ENCODE measurements around the gene AFF3. TPM values are rescaled to one million over a fixed set of nuclear protein-coding genes. Genes with fewer than 3 reads are reported as not detected.

The AFF3 gene
- total and polyA plus RNA-seq, 2 of the 13 experiments (the other 11 are each of a cell fraction or from before 2014, with no cell fraction given), result not detected

GRCh38 chr2:99644419-99644787 is 498.0 kb downstream of the AFF3 start (continued):
- TF ChIP-seq POLR2A (IDR thresholded peaks at IDR 0.05; ENCODE audit: insufficient read depth in 1 of 2, low read depth in 2 of 2, low read length in 2 of 2) (no peak), ZNF777 (CRISPR knock-in tag; IDR thresholded peaks at IDR 0.05) (no peak), ZMAT3 (CRISPR knock-in tag; conservative IDR thresholded peaks at IDR 0.05) (no peak), ZNF556 (CRISPR knock-in tag; IDR thresholded peaks at IDR 0.05; ENCODE audit: borderline replicate concordance) (no peak)

GRCh38 chr2:99643787-99644418 is 498.5 kb downstream of the AFF3 start:
- no peak for ATAC-seq
- Histone ChIP-seq H3K27ac (ENCODE audit: extremely low read length, insufficient read depth, low read length) (no peak overlapping the region), H3K4me1 (ENCODE audit: insufficient read depth, low read length) (no peaks in the 10 kb centered on the region), H3K27me3 (ENCODE audit: control insufficient read depth in 1 of 2, insufficient read depth in 2 of 2, low read length in 2 of 2) (no peaks in the 10 kb centered on the region), H3K4me3 (replicated peaks in 1 of 3; ENCODE audit: insufficient read depth in 1 of 3, low read depth in 2 of 3, low read length in 3 of 3) (no peak overlapping the region), H3K79me2 (ENCODE audit: insufficient read depth, low read length) (no peaks in the 10 kb centered on the region), H3K9me3 (ENCODE audit: low read length) (no peaks in the 10 kb centered on the region), H3K9ac (ENCODE audit: insufficient read depth, low read depth, low read length) (no peak overlapping the region), H4K20me1 (ENCODE audit: insufficient read depth, low read length) (no peaks in the 10 kb centered on the region), H2AFZ (ENCODE audit: low read length) (no peak overlapping the region), H3K36me3 (replicated peaks in 1 of 2; ENCODE audit: control insufficient read depth in 1 of 2, insufficient read depth in 2 of 2, low read length in 2 of 2) (no peaks in the 10 kb centered on the region), H3K4me2 (ENCODE audit: low read depth, low read length) (no peak overlapping the region)
- BruUV-seq (replicated peaks), result no TSS peak
- no peak for TF ChIP-seq NFE2L2 (IDR thresholded peaks at IDR 0.05; ENCODE audit: low read length)
- TF ChIP-seq ISL2 (CRISPR knock-in tag; IDR thresholded peaks at IDR 0.05), result no peak
- TF ChIP-seq ZNF510 (CRISPR knock-in tag; IDR thresholded peaks at IDR 0.05; ENCODE audit: low read depth), result no peak
- no peak for TF ChIP-seq KLF16 (CRISPR knock-in tag; IDR thresholded peaks at IDR 0.05)
- no peak for TF ChIP-seq HDAC1 (CRISPR knock-in tag; IDR thresholded peaks at IDR 0.05)
- no peak for TF ChIP-seq SMARCE1 (IDR thresholded peaks at IDR 0.05; ENCODE audit: borderline replicate concordance)
- no peak for TF ChIP-seq HOXA5 (CRISPR knock-in tag; IDR thresholded peaks at IDR 0.05)
- TF ChIP-seq ZBTB3 (CRISPR knock-in tag; IDR thresholded peaks at IDR 0.05; ENCODE audit: borderline replicate concordance, low read depth), result no peak
- no peak for TF ChIP-seq KAT8 (CRISPR knock-in tag; IDR thresholded peaks at IDR 0.05)
- TF ChIP-seq TOE1 (CRISPR knock-in tag; IDR thresholded peaks at IDR 0.05), result no peak
- in situ Hi-C loops (cut with HindIII; ENCODE audit: extremely low pct_ligation_motif_present, low pct_unique_long_range_greater_than_20kb), result no loop called here
- no peak for FAIRE-seq
- 30% methylated on average over 9 of the region's 9 CpGs for WGBS (ENCODE audit: low lambda C conversion rate)
- ChIA-PET CTCF (ENCODE audit: low intra/inter-chr PET ratio, low total read pairs) (no interaction called here), POLR2A (no interaction called here)
- intact Hi-C loops (cut with micrococcal nuclease; ENCODE audit: unreplicated experiment), result no loop called here
- no peak for DNase-seq (ENCODE audit: low spot score)

All from HepG2 (cell line).